ENCODE data around the gene CDK14.

DNA sequence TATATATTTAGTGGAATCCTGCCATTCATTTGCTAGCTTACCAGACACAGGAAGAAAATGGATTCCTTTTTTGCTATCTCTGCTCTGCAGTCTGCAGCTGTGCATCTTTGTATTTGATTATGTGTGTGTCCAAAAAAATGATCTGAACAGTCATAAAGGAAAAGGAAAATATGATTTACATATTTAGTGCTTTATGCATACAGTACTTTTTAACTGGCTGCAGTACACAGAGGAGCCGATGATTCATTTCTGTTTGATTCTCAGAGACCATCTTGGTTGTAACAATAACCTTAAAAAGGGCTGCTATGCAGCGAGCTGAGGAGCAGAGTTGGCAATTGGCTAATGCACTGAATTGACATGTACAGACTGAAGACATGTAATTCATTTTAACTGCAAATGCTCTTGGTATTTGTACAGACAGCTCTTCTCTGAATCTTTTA is 516.8 kb downstream of the CDK14 start:
- TF ChIP-seq, protein P1, sequence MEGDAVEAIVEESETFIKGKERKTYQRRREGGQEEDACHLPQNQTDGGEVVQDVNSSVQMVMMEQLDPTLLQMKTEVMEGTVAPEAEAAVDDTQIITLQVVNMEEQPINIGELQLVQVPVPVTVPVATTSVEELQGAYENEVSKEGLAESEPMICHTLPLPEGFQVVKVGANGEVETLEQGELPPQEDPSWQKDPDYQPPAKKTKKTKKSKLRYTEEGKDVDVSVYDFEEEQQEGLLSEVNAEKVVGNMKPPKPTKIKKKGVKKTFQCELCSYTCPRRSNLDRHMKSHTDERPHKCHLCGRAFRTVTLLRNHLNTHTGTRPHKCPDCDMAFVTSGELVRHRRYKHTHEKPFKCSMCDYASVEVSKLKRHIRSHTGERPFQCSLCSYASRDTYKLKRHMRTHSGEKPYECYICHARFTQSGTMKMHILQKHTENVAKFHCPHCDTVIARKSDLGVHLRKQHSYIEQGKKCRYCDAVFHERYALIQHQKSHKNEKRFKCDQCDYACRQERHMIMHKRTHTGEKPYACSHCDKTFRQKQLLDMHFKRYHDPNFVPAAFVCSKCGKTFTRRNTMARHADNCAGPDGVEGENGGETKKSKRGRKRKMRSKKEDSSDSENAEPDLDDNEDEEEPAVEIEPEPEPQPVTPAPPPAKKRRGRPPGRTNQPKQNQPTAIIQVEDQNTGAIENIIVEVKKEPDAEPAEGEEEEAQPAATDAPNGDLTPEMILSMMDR (IDR thresholded peaks at IDR 0.05; ENCODE audit: low read length), result no peak
- TF ChIP-seq EZH2 (optimal IDR thresholded peaks at IDR 0.05; ENCODE audit: low read depth, low read length), result no peak
